Measurements from ENCODE around the gene LSM3.
A peak's percentile ranks its signal among the peaks of the same experiment; 100 is the strongest.

LSM3 gene

GRCh38 chr3:14200841-14201240 is 22.2 kb downstream of the LSM3 start:
- DNase-seq (ENCODE audit: low spot score) = no peak

DNA sequence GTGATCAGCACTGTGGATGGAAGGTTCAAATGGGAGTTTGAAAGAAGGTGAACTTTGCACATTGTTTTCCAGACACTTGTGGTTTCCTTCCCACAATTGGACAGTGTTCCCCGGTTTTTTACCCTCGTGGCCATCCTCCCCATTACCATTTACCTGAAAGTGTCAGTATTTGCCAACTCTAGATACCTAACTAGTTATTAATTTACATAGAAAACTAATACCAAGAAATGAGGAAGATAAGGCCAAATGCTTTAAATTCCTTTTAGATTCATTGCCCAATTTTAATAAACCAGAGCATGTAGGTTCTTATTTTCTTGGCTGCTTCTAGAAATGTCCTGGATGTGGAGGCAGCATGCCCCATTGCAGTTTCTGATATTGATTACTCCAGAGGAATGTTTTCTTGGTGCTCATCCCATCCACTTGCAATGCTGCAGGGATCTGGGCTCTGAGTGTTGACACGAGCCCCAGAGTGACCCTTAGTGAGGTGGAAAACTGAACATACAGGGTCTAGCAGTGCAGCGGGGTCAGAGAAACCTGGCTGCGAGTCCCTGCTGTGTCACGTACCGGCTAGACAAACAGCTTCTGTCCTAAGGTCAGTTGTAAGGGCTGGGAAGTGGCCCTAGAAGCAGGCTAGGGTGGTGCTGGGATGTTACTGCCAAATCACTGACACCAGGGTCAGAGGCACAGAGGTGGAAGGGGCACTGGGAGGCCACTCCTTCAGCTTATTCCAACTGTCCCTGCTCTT is 23.5 kb downstream of the LSM3 start:
- no peak for DNase-seq (ENCODE audit: low spot score)

GRCh38 chr3:14202874-14203520 is 24.4 kb downstream of the LSM3 start:
- no peak for DNase-seq (ENCODE audit: low spot score)

DNA sequence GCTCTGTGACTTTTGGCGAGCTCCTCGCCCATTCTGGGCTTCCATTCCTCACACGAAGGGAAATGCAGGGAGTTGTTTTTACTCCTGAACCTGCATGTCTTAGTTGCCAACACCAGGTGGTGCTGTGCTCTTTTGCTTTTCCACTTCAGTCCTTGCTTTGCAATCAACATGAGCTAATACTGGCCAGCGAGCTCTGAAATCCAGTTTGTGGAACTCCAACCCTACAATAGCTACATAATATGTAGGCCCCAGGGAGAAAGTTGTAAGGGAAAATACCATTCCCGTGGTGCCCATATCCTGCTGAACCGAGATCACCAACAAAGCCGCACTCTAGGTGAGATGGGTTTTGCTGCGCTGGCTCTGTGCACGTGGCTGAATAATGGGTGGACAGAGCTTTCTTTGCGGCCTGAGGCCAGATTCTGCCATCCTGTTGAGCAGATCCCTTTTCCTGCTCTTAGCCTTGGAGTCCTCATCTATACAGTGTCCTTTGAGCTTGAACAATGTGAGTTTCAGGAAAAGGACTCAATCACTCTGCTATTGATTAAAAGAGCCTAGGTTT is 25.0 kb downstream of the LSM3 start:
- peak; percentile 77 for DNase-seq (ENCODE audit: low spot score)

GRCh38 chr3:14204515-14205284 is 26.1 kb downstream of the LSM3 start:
- DNase-seq (ENCODE audit: low spot score) = no peak

DNA sequence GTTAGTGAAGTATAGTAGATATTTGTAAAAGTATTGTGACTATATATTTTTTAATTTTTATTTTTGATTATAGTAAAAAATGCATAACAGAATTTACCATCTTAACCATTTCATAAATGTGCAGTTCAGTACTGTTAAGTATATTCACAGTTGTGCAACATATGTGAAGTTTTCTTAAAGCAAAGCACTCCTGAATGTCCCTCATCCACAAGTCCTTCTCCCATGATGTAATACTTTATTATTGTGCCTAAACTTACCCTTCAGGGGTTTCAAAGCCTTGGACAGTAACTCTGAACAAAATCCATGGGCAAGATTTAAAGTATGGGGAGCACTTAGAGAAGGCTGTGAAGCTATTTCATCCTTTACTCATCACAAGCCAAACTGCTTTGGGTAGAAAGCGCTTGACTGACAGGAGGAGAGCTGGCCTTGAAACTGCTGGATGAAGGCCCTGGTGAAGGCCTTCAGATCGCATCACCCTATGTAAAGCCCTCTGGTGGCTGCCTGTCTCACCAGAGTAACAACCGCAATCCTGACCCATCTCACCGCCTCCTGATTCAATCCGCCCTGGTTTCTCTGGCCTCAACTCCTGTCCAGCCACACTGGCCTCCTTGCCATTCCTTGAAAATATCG is 28.0 kb downstream of the LSM3 start:
- no peak for DNase-seq (ENCODE audit: low spot score)

GRCh38 chr3:14208168-14208567 is 29.6 kb downstream of the LSM3 start:
- no peak for DNase-seq (ENCODE audit: low spot score)

- DNase-seq (ENCODE audit: low spot score) = no peak
Measured at GRCh38 chr3:14208977-14209394, 30.4 kb downstream of the LSM3 start.

- DNase-seq (ENCODE audit: low spot score) = no peak
Measured at GRCh38 chr3:14209581-14210289, 31.1 kb downstream of the LSM3 start.

- DNase-seq (ENCODE audit: low spot score) = no peak
Measured at GRCh38 chr3:14210290-14210688, 31.7 kb downstream of the LSM3 start.

DNA sequence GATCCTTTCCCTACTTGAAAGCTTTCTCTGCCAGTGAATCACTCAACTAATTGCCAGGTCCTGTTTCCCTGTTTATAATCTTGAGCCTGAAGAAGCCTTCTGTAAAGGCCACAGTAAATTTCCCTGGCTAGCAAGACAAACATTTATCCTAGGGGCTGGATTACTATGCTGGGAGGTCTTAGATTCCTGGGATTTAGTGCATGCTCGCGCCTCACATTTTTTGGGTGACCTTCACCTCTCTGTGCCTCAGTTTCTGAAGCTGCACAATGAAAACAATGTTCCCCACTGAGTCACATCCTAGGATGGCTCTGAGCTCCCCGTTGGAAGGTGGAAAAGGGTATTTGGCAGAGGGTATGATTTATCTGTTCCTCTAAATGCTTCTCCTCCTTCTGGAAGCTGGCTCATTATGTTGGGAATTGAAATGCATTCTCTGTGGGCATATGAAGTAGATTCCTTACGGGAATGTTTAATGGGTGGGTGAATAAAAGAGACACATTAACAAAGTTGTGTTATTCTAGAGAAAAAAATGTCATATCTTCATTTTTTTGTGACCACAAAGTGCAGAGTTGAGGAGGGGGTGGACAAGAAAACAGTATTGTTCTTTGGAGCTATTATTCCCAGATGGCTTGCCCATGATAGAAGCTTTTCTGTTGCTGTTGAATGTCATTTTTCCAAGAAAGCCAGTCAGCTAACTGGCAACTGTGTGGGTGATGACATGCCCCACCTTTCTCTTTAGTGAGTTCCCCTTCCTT is 32.4 kb downstream of the LSM3 start:
- no peak for DNase-seq (ENCODE audit: low spot score)

- no peak for DNase-seq (ENCODE audit: low spot score)
Measured at GRCh38 chr3:14211621-14212020, 33.0 kb downstream of the LSM3 start.

GRCh38 chr3:14212032-14212431 is 33.4 kb downstream of the LSM3 start:
- no peak for DNase-seq (ENCODE audit: low spot score)

DNA sequence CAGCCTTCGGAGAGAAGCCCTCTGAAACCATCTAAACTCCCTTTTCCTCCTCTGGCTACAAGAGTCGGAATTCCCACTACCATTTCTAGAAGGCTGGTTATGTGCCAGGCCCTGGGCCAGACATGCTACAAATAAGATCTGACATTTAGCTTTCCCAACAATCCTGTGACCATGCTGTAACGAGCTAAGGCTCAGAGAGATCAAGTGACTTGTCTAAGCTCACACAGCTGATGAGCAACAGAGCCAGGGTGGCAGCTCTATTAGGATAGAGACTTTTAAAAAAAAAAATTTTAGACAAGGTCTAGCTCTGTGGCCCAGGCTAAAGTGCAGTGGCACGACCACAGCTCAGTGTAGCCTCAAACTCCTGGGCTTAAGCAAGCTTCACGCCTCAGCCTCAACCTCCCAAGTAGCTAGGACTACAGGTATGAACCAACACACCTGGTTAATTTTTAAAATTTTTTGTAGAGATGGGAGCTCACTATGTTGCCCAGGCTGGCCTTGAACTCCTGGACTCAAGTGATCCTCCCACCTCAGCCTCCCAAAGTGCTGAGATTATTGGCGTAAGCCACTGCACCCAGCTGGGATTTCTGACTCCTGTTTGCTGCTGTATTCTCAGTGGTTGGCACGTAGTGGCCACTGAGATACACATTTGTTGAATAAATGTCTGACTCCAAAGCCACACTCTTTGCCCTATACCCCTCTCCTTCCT is 34.6 kb downstream of the LSM3 start:
- DNase-seq (ENCODE audit: low spot score) = no peak

GRCh38 chr3:14214764-14215163 is 36.1 kb downstream of the LSM3 start:
- no peak for DNase-seq (ENCODE audit: low spot score)

DNA sequence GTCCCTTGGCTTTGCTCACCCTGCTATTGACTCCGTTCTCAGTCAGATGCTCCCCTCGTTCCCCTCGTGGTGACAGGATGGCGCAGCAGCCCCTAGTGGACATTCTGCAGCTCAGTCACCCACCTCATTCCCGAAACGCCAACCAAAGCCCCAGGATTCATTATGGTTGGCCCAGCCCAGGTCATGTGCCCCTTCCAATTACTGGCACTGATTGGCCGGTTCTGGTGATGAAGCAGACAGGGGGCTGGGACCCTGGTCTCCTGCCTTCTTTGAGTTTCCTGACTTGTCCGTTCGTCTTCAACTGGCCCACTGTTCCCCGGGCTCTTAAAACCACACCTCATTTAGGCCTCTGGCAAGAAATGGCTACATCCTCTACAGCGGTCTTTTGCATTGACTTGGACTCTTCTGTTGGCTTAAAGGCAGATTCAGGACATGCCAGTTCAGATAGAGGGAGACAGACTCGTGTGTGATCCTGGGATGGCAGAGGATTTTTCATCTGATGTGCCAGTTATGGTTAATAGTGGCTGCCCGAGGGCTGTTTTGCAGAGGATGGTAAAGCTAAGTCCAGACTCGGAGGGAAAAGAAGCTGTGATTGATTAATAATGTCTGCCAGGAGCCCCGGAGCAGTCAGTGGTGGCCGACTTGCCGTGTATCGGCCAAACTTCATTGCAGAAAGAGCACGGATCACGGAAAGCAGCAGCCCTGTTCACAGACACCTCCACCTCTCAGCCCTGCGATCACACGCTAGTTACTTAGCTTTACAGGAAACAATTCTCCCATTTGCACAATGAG is 37.8 kb downstream of the LSM3 start:
- no peak for DNase-seq (ENCODE audit: low spot score)

GRCh38 chr3:14218355-14218754 is 39.7 kb downstream of the LSM3 start:
- no peak for DNase-seq (ENCODE audit: low spot score)

GRCh38 chr3:14220933-14221332 is 42.3 kb downstream of the LSM3 start:
- no peak for DNase-seq (ENCODE audit: low spot score)

- no peak for DNase-seq (ENCODE audit: low spot score)
Measured at GRCh38 chr3:14221902-14222301, 43.3 kb downstream of the LSM3 start.
